ENCODE data around the gene PPP2R3A. TPM values are rescaled to one million over a fixed set of nuclear protein-coding genes. Genes with fewer than 3 reads are reported as not detected.
"Not testable (repeated sequence)": the region's sequence is repeated elsewhere in the genome, so short reads cannot be mapped to it uniquely, and the experiment has no call there.

The PPP2R3A gene, protein sequence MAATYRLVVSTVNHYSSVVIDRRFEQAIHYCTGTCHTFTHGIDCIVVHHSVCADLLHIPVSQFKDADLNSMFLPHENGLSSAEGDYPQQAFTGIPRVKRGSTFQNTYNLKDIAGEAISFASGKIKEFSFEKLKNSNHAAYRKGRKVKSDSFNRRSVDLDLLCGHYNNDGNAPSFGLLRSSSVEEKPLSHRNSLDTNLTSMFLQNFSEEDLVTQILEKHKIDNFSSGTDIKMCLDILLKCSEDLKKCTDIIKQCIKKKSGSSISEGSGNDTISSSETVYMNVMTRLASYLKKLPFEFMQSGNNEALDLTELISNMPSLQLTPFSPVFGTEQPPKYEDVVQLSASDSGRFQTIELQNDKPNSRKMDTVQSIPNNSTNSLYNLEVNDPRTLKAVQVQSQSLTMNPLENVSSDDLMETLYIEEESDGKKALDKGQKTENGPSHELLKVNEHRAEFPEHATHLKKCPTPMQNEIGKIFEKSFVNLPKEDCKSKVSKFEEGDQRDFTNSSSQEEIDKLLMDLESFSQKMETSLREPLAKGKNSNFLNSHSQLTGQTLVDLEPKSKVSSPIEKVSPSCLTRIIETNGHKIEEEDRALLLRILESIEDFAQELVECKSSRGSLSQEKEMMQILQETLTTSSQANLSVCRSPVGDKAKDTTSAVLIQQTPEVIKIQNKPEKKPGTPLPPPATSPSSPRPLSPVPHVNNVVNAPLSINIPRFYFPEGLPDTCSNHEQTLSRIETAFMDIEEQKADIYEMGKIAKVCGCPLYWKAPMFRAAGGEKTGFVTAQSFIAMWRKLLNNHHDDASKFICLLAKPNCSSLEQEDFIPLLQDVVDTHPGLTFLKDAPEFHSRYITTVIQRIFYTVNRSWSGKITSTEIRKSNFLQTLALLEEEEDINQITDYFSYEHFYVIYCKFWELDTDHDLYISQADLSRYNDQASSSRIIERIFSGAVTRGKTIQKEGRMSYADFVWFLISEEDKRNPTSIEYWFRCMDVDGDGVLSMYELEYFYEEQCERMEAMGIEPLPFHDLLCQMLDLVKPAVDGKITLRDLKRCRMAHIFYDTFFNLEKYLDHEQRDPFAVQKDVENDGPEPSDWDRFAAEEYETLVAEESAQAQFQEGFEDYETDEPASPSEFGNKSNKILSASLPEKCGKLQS (N-terminal part only)
- total RNA-seq (2014; rRNA removed; shearing (Covaris generic)): 7.5 and 9.0 TPM in 2 replicates

DNA sequence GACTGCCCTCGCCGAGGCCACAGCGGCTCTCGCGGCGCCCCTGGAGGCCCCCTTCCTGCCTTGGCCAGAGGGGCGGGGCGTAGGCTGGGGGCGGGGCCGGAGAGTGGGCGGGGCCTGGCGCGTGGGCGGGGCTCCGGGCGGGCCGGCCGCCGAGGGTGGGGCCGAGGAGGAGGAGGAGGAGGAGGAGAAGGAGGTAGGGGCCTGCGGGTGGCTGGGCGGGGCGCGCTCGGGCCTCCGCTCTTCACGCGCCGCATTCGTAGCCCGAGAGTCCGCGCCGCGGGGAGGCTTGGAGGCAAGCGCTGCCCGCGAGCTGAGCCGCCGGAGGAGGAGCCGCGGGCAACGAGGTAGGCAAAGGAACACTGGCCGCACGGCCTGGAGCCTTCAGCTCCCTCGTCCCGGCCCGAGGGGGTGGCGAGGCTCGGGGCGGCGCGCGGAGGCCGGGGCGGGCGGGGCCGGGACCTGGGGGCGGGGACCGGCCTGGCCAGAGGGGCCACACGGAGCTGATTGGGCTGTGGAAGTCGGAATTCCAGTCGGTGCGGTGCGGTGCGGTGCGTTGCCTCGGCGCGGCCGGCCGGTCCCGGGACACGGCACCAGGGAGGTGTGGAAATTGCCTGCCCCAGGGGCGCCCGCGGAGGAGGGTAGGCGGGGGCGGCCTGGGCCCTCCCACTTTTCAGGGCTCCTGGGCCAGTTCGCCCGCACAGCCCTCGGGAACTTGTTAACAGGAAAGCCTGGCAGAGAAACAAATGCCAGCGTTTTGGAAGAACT lies at the start of gene PPP2R3A:
TSS of gene PPP2R3A (plus strand) at position 223 of the 765 bp plus-strand sequence. CDS start 35,771 bp downstream, outside the sequence.
- peak; percentile 77 for DNase-seq (ENCODE audit: low spot score)

DNA sequence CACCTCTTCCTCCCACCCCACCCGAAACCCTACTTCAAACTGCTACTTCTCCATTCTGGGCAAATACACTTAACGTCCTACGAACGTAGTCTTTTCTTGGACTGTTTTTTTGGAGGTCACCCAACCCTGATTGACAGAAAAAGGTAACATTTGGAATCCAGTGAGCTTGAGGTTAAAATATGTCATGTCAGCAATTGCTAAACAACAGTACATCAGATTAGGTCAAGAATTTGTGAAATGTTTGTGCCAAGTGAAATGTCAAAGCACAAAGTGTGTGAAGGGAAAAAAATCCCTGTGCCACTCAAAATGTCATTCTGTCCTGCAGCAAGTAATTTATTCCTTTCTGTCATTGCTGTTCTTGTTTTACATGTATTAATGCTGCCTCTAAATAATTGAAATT lies 49.2 kb upstream of the PPP2R3A start:
- no peak for DNase-seq (ENCODE audit: low spot score)

DNA sequence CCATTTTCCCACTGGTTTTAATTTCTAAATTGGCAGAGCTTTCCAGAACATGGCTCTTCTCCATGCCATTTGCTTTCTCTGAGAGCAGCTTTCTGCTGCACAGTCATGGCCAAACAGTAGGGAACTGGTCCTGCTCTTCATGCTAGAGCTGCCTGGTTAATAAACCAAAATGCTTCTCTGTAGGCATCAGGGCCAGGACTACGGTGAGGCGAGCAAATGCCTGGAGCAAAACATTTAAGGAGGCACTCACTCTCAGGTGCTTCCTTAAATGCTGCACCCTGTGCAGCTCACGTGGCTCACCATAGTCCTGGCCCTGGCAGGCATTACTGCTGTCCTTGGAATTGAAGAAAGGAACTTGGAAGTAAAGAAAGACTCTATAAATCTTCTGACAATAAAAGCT lies 48.5 kb upstream of the PPP2R3A start:
- DNase-seq (ENCODE audit: low spot score): no peak

DNA sequence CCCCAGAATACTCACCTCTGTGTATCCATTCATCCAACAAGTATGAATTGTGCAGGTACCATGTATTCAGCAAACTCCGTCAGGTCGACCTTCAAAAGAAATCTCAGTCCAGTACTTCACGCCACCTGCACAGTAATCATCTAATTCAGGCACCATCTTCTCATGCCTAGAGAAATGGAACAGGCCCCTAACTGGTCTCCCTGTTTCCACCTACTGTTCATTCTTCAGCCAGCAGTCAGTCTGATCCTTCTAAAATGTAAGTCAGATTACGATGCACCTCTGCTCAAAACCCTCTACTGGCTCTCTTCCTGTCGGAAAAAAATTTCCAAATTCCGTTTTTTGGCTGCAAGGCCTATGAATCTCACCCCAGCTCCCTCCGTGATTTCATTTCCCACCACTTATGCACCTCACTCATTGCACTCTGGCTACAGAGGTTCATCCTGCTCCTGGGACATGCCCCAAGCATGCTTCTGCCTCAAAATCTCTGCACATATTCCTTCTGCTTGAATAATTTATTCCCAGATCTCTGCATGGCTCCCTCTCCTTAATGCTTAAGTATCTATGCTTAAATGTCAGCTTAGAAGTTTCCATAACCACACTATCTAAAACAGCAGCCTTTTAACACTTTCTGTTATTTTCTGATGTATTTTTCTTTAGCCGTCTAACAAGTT lies 47.5 kb upstream of the PPP2R3A start:
- no peak for DNase-seq (ENCODE audit: low spot score)

DNA sequence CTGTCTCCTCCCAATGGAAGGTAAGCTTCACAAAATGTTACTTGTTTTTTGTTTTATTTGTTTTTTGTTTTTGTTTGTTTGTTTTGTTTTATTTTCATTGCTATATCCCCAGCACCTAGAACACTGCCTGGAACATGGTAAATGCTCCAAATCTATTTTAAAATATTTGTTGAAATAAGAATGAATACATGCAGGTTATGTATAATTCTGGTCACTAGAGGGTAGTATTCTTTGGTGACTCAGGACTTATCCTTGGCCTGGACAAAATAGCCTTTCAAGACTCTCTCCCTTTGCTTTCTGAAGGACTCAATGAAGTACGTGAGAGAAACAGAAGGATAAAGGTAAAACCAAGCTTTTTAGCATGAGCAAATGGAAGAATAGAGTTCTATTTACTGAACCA lies 46.9 kb upstream of the PPP2R3A start:
- DNase-seq (ENCODE audit: low spot score): peak; percentile 36

DNA sequence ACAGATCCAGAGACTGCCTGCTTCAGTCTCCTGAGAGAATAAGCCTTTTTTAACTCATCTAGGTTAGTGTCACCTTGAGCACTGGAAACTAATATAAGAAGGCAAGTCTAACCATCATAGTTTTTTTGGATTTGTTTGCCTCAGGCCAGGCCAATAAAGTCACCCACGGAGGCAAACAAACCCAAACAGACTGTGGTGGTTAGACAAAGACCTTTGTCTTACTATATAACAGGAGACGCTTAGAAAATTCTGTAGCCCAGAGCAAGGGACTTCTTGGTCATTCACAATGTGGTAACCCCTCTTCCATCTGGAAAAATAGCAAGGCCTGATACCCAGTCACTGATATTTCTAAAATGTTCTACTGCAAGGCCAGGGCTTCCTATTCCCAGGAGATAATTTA lies 45.3 kb upstream of the PPP2R3A start:
- DNase-seq (ENCODE audit: low spot score): no peak

DNA sequence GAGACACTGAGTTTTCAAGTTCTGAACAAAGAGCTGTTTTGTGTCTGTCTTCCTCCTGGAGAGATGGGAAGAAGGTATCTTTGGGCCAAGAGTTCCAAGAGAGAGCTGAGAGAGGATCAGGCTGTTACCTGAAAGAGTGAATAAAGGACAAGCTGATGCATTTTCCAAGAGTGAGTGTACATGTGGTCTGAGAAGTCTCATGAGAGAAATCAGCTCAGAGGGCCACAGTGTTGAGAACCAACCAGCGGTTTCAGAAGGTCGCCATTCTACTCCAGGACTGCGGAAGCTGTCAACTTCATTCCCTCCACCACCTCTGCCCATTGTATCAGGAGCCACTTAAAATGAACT lies 42.7 kb upstream of the PPP2R3A start:
- DNase-seq (ENCODE audit: low spot score): no peak

DNA sequence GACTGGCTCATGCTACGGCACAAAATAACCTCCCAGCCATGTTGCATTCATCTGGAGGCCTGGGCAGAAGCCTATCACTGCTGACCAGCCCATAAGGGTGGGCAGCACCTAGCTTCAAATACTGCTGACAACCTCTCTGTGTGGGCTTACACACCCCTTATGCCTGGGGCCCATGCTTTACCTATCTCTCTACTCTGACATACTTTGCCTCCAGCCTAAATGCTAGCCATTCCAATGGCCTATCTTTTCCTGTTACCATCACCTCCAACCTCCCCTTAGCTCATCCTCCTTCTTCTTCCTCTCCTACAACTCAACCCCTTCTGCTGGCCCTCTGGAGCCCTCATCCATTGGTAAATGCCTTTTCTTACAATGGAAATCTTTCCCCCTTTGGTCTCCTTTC lies 41.0 kb upstream of the PPP2R3A start:
- DNase-seq (ENCODE audit: low spot score): no peak

DNA sequence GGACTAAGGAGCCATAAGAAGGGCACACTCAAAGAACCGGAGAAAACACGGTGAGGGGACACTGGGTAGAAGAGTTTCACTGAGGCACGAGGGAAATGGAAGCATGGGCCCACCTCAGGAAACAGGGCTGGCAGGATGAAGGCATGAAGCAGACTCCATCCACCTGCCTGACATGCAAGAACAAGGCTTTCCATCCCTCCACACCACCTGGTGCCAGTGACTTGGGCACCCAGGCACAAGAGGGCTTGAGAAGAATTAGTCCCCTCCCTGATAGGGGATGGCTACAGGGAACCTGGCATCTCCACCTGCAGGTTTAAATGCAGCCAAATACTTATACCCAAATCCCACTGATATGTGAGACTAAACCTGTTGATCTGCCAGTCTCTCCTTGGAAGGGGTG lies 38.9 kb upstream of the PPP2R3A start:
- no peak for DNase-seq (ENCODE audit: low spot score)

DNA sequence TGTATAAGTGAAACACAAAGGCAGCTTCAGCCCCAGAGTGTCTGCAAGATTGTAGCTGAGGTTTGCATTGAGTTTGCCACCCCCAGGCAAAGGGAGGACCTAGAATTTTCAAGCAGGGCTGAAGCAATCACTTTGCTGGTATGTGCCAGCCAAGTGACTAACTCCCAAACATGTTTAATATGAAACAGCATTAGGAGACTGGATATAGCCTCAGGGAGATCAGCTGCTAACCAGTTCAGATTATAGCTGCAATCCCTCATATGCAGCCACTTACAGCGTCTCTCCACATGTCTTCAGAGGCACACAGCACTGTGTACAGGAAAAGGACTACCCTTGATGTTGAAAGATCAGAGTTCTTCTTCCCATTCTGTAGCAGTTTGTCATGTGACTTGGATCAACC lies 38.4 kb upstream of the PPP2R3A start:
- DNase-seq (ENCODE audit: low spot score): peak; percentile 16

DNA sequence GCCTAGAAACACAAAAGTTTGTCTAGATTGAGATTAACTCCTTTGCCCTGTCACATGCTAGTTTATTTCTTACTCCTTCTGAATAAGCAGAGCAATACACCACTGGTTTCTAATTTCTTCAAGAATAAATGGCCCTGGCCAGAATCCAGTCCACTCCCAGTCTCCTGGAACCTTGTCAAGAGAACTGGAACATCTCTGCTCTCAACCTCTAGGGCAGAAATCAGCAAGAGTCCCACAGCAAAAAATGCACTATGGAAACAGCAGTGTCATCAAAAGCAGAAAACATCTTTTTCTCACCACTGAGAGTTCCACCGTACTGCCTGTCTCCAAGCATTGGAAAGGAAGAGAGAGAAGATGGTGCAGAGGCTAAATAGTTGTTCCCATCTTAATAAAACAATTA lies 35.9 kb upstream of the PPP2R3A start:
- DNase-seq (ENCODE audit: low spot score): no peak

DNA sequence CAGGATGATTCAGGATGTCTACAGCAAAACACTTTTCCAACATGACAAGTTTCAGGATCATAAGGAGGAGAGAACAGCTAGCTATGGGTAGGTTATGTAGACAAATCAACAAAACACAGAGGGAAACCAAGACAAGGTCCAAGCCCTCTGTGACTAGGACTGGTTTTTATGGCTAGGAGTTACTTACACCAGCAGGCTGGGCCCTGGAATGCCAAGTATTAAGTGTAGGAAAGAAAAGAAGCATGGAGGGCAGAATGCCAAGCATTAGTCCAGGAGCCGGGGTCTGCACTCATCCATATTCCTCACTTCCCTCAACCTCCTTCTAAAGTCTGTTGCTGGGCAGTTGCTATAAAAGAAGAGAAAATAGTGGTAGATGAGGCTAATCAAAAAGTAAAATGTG lies 35.3 kb upstream of the PPP2R3A start:
- no peak for DNase-seq (ENCODE audit: low spot score)

DNA sequence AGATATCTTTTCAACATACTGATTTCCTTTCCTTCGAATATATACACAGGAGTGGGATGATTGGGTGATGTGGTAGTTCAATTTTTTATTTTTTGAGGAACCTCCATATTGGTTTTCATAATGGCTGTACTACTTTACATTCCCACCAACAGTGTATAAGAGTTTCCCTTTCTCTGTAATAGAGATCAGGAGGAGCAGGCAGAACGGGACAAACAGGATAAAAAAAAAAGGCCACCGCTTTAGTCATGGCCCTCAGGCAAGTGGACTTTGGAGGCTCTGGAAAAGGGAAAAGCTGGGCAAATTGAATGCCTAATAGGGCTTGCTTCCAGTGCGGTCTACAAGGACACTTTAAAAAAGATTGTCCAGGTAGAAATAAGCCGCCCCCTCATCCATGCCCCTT lies 30.4 kb upstream of the PPP2R3A start:
- not testable (repeated sequence) for DNase-seq (ENCODE audit: low spot score)

DNA sequence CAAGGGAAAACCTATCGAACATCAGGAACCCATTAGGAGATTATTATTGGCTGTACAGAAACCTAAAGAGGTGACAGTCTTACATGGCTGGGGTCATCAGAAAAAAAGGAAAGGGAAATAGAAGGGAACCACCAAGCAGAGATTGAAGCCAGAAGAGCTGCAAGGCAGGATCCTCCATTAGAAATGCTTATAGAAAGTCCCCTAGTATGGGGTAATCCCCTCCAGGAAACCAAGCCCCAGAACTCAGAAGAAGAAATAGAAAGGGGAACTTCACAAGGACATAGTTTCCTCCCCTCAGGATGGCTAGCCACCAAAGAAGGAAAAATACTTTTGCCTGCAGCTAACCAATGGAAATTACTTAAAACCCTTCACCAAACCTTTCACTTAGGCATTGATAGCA lies 27.8 kb upstream of the PPP2R3A start:
- DNase-seq (ENCODE audit: low spot score): not testable (repeated sequence)

DNA sequence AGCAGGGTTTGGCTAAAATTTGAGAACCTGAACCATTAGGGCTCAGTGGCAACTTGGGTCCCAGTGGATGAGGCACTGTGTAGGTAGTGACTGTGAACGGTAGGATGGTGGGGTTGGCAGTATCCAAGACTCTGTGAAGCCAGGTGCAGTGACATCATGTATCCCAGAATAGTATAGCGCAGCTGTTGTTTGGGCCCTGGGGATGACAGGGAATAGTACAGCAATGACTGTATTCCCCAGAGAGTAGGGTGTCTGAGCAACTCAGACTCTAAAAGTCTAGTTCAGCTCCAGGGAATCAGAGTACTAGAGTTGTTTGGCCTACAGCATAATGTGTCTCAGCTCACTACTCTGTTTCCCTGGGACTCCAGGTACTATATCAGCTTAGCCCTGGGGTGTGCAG lies 20.7 kb upstream of the PPP2R3A start:
- no peak for DNase-seq (ENCODE audit: low spot score)

DNA sequence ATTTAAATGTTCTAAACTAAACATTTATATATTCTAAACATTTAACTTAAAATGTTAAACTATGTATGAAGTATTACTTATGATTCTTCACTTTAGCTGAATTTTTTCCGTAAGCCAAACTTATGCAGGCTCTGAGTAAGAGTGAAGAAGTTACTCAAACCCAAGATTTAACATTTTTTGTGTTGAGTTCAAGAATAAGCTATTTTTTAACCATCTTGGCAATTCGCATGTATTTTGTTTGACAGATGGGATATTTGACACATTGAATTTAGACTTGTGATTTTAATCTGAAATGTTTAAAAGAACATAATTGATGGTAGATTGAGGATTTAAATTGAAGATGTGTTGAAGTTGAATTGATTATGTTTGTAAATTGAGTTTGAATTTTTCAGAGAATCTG lies 14.6 kb upstream of the PPP2R3A start:
- no peak for DNase-seq (ENCODE audit: low spot score)

DNA sequence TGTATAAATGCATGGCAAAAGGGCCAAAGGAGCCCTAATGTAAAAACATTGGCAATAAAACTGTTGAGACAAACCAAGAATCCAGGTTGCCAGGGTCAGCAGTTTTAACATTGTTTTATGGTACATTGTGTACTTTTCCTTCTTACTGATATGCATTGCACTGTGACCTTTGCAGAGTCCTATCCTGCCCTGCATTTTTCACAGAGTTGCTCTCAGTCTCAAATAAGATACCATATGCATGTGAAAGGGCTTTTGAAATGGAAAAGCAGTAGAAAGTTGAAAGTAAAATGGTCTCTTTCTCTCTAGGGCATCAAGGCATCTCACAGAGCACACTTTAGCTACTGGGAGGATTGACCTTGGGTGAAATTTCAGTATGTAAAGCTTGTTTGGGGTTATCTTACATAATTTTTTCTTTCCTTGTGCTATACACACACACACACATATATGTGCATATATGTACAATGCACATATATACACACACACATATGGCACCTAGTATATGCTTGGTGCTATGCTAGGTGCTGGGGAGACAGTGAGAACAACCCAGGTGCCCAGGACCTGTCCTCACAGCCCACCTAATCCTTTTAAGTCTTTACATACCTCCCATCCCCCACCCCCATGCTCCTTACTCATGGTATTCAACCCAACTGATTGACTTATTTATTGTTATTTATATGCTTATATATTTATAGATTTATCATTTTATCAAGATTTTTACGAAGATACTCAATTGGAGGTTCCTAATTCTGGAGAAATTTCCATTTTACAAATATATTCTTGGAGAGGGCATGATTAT lies 1.2 kb upstream of the PPP2R3A start:
- DNase-seq (ENCODE audit: low spot score): no peak

DNA sequence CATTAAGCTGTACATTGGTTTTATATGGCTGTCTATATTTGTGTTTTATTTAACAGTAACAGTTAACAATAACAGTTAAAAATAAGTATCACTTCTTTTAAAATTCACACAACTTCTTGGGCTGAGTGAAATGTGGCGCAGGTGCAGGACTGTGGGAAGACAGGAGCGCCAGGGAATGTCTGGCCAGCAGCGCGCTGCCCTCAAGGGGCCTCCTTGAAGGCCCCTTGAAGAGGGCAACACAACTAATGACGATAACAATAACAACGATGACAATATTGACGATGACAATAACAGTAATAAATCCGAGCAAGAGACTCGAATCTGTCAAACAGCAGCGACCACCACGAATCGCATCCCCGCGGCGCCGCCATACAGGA lies 411 bp upstream of the PPP2R3A start:
- DNase-seq (ENCODE audit: low spot score): no peak

DNA sequence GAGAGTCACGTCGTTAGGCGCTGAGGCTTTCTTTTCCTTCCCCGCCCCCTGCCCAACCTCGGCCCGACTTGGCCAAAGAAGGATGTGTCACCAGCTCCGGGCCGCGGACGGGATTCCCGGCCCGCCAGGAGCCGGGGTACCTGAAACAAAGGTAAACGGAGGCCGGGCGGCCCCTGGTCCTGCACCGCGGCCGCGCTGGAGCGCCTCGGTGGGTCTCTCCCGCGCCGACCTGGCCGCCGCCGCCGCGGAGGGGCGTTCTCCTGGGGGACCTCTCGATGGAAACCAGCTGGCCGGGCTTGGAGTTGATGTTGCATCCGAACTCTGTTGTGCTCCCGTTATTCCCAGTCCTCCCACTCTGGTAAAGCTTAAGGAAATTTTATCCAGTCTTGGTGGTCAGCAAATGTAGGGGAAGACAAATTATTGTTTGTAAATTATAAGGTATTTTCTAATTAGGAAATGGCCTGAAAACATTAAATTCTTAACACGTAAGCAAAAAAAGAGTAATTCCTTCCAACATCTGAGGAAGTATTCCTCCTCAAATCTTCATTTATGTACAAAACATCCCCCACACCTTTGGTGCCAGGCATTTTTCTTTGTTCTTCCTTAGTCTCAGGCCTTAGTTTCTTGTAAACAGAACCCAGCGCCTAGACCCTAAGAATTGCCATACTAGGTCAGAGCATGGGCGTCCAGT lies 888 bp downstream of the PPP2R3A start:
- no peak for DNase-seq (ENCODE audit: low spot score)

DNA sequence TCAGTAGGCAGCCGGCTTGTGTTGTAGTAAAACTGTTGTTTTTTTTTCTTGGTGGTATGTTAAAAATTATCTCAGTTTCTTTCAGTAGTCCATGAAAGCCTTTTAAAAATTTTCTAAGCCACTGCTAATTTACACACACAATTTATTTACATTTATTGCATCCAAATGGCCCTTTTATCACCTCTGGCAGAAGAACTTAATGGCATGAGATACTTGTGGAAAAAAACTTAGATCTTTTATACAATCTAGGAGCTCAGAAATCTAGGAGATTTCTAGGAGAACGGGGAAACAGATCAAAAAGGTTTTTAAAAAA lies 1.4 kb downstream of the PPP2R3A start:
- no peak for DNase-seq (ENCODE audit: low spot score)
